ENCODE data around the gene CSDE1. TPM values are rescaled to one million over a fixed set of nuclear protein-coding genes. Genes with fewer than 3 reads are reported as not detected.
A peak's percentile ranks its signal among the peaks of the same experiment; 100 is the strongest.

CSDE1 gene
- total RNA-seq, 1 donor from 2014 or later, result 657 TPM

DNA sequence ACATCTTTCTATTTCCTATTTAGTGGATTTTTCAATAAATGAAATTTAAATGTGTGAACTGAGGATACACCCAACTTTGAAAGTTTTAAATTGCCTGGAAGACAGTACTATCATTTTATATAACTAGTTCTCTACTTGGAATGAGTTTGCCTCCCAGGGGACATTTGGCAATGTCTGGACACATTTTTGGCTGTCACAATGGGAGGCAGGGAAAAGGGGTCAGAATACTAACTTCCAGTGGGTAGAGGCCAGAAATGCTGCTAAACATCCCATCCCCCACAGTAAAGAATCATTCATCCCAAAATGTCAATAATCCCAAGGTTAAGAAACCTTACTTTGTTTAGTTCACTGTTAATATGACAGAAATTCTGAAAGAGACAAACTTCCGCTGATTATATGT is 28.0 kb downstream of the CSDE1 start:
- H3K9ac ChIP-seq (ENCODE audit: low read depth in 1 of 3, low read length in 3 of 3), result peak overlapping the region in 1 of 3 donors; percentile 8
- no peaks in the 10 kb centered on the region for H3K27me3 ChIP-seq (ENCODE audit: control insufficient read depth in 3 of 3, insufficient read depth in 3 of 3, low read length in 3 of 3)
- peaks cover 7 to 23% (median 18%) of the 10 kb centered on the region in 3 donors for H3K4me1 ChIP-seq (ENCODE audit: control insufficient read depth in 3 of 3, insufficient read depth in 3 of 3, low read length in 3 of 3)
- H3K36me3 ChIP-seq (ENCODE audit: control insufficient read depth in 3 of 3, insufficient read depth in 3 of 3, low read length in 3 of 3), result peaks cover 41 to 78% (median 76%) of the 10 kb centered on the region in 3 donors
- no peaks in the 10 kb centered on the region for H3K9me3 ChIP-seq (ENCODE audit: control insufficient read depth in 3 of 3, low read length in 3 of 3)
- H3K27ac ChIP-seq (ENCODE audit: low read depth, low read length), result no peak overlapping the region
- H3K4me3 ChIP-seq (ENCODE audit: low read length in 3 of 3), result no peak overlapping the region

DNA sequence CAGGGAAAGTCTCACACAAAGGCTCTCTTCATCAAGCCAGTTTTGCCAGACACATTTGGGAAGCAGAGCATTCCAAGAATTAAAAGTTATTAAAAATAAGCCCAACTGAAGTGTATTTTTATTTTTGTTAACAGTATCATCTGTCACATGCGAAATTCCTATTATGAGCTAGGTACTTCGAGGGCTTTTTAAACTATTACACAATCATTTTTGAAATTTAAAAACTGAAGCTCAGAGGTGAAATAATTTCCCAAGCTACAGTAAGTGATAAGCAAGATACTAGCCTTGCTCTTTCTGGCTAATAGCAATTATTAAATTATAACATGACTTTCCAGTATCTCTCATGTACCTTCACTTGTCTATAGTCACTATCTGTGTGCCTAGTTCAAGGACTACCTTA is 29.2 kb downstream of the CSDE1 start:
- Histone ChIP-seq H3K4me1 (ENCODE audit: control insufficient read depth in 3 of 3, insufficient read depth in 3 of 3, low read length in 3 of 3) (peaks cover 11 to 26% (median 25%) of the 10 kb centered on the region in 3 donors), H3K27ac (ENCODE audit: low read depth, low read length) (no peak overlapping the region), H3K27me3 (ENCODE audit: control insufficient read depth in 3 of 3, insufficient read depth in 3 of 3, low read length in 3 of 3) (no peaks in the 10 kb centered on the region), H3K4me3 (ENCODE audit: low read length in 3 of 3) (no peak overlapping the region), H3K9ac (ENCODE audit: low read depth in 1 of 3, low read length in 3 of 3) (no peak overlapping the region), H3K36me3 (ENCODE audit: control insufficient read depth in 3 of 3, insufficient read depth in 3 of 3, low read length in 3 of 3) (peaks cover 38 to 77% (median 74%) of the 10 kb centered on the region in 3 donors), H3K9me3 (ENCODE audit: control insufficient read depth in 3 of 3, low read length in 3 of 3) (no peaks in the 10 kb centered on the region)

DNA sequence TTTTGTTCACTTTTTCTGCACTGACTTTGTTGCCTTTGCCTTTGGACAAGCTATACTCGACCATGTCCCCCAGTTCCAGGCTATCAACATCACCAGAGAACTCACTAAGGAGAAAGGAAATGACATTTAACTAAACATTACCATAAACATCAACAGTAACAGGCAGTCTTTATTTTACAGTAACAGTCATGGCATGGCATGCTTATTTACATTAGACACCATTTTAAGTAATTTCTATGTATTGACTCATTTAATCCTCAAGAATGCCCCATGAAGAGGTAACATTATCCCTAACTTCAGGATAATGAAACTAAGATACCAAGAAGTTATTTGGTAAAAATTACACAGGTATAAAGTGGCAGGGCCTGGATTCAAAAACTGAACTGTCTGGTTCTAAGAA is 32.6 kb downstream of the CSDE1 start:
- no peak overlapping the region for H3K4me3 ChIP-seq (ENCODE audit: low read length in 3 of 3)
- no peaks in the 10 kb centered on the region for H3K9me3 ChIP-seq (ENCODE audit: control insufficient read depth in 3 of 3, low read length in 3 of 3)
- no peak overlapping the region for H3K9ac ChIP-seq (ENCODE audit: low read depth in 1 of 3, low read length in 3 of 3)
- peaks cover 20 to 33% (median 30%) of the 10 kb centered on the region in 3 donors for H3K4me1 ChIP-seq (ENCODE audit: control insufficient read depth in 3 of 3, insufficient read depth in 3 of 3, low read length in 3 of 3)
- no peaks in the 10 kb centered on the region for H3K27me3 ChIP-seq (ENCODE audit: control insufficient read depth in 3 of 3, insufficient read depth in 3 of 3, low read length in 3 of 3)
- H3K27ac ChIP-seq (ENCODE audit: low read depth, low read length), result peak overlapping the region; percentile 12
- peaks cover 33 to 86% (median 74%) of the 10 kb centered on the region in 3 donors for H3K36me3 ChIP-seq (ENCODE audit: control insufficient read depth in 3 of 3, insufficient read depth in 3 of 3, low read length in 3 of 3)

DNA sequence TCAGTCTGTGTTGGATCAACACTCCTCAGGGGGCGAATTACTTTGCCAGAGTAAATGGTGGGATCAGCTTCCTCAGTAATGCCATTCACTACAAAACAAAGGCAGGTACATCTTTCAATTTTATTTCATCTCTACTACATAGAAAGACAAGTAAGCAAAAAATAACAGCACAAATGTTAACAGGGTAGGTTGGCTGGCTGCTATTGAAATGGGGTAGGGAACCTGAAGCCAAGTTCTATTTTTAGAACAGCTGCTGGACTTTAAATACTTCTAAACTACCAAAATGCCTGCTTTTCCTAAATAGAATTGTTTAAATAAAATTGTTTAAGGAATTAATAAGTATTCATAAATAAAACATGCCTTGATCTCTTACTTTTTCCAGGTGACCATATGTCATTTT is 33.9 kb downstream of the CSDE1 start:
- peaks cover 40 to 90% (median 84%) of the 10 kb centered on the region in 3 donors for H3K36me3 ChIP-seq (ENCODE audit: control insufficient read depth in 3 of 3, insufficient read depth in 3 of 3, low read length in 3 of 3)
- H3K9me3 ChIP-seq (ENCODE audit: control insufficient read depth in 3 of 3, low read length in 3 of 3), result no peaks in the 10 kb centered on the region
- no peaks in the 10 kb centered on the region for H3K27me3 ChIP-seq (ENCODE audit: control insufficient read depth in 3 of 3, insufficient read depth in 3 of 3, low read length in 3 of 3)
- H3K9ac ChIP-seq (ENCODE audit: low read depth in 1 of 3, low read length in 3 of 3), result no peak overlapping the region
- peaks cover 17 to 29% (median 27%) of the 10 kb centered on the region in 3 donors for H3K4me1 ChIP-seq (ENCODE audit: control insufficient read depth in 3 of 3, insufficient read depth in 3 of 3, low read length in 3 of 3)
- H3K27ac ChIP-seq (ENCODE audit: low read depth, low read length), result peak overlapping the region; percentile 12
- no peak overlapping the region for H3K4me3 ChIP-seq (ENCODE audit: low read length in 3 of 3)

DNA sequence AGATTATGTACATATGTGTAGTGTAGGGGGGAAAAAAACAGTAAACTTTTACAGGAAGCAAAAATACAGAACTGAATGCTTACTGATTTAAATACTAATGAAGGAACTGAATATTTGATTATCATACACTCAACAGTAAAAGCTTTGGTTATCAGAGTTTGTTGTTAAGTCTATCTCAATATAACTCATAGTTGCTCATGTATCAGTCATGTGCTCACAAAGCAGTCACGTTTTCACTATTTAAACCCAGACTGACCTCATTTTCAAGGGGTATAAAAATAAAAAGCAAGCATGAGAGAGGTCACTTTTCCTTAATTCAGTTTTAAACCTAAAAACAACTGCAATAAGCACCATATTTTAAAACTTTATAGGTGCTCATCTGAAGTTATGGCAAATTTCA is 34.3 kb downstream of the CSDE1 start:
- no peaks in the 10 kb centered on the region for H3K27me3 ChIP-seq (ENCODE audit: control insufficient read depth in 3 of 3, insufficient read depth in 3 of 3, low read length in 3 of 3)
- no peak overlapping the region for H3K4me3 ChIP-seq (ENCODE audit: low read length in 3 of 3)
- peak overlapping the region; percentile 12 for H3K27ac ChIP-seq (ENCODE audit: low read depth, low read length)
- H3K4me1 ChIP-seq (ENCODE audit: control insufficient read depth in 3 of 3, insufficient read depth in 3 of 3, low read length in 3 of 3), result peaks cover 17 to 29% (median 27%) of the 10 kb centered on the region in 3 donors
- H3K36me3 ChIP-seq (ENCODE audit: control insufficient read depth in 3 of 3, insufficient read depth in 3 of 3, low read length in 3 of 3), result peaks cover 44 to 90% (median 85%) of the 10 kb centered on the region in 3 donors
- no peaks in the 10 kb centered on the region for H3K9me3 ChIP-seq (ENCODE audit: control insufficient read depth in 3 of 3, low read length in 3 of 3)
- H3K9ac ChIP-seq (ENCODE audit: low read depth in 1 of 3, low read length in 3 of 3), result peak overlapping the region in 1 of 3 donors; percentile 5

DNA sequence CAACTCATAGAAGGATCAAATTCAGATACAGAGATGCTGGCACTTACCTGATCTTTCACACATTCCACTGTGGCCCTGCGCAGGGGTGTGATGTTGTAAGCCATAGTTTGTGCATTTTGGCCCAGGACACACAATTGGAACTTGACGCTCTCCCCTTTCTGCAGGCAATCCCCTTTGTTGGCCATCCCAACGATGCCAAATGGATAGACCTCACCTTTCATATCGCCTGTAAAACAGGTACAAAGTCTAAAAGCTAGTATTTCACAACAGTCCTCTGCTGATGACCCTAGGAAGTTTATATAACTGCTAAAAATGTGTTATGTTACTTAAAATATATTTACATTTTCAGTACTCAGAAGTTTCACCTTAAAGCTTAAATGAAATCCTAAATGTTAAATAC is 37.3 kb downstream of the CSDE1 start:
- H3K4me3 ChIP-seq (ENCODE audit: low read length in 3 of 3), result no peak overlapping the region
- H3K9me3 ChIP-seq (ENCODE audit: control insufficient read depth in 3 of 3, low read length in 3 of 3), result no peaks in the 10 kb centered on the region
- peaks cover 26 to 46% (median 44%) of the 10 kb centered on the region in 3 donors for H3K4me1 ChIP-seq (ENCODE audit: control insufficient read depth in 3 of 3, insufficient read depth in 3 of 3, low read length in 3 of 3)
- H3K27me3 ChIP-seq (ENCODE audit: control insufficient read depth in 3 of 3, insufficient read depth in 3 of 3, low read length in 3 of 3), result no peaks in the 10 kb centered on the region
- H3K36me3 ChIP-seq (ENCODE audit: control insufficient read depth in 3 of 3, insufficient read depth in 3 of 3, low read length in 3 of 3), result peaks cover 39 to 75% (median 73%) of the 10 kb centered on the region in 3 donors
- H3K9ac ChIP-seq (ENCODE audit: low read depth in 1 of 3, low read length in 3 of 3), result no peak overlapping the region
- peak overlapping the region; percentile 39 for H3K27ac ChIP-seq (ENCODE audit: low read depth, low read length)

DNA sequence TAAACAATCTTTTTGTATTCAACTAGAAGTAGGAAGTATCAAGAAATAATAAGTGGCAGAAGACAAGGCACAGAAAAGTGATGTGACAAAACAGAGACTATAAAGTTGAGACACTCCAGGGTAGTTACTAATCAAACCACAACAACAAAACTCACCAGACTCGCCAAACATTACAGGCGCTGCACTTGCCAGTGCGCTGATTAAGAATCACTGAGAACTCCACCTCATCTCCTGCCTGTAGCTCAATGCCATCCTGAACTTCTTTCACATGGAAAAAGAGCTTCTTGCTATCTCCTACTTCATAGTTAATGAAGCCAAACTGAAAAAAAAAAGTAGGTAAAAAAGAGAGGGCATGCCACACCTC is 38.4 kb downstream of the CSDE1 start:
- peaks cover 28 to 46% (median 45%) of the 10 kb centered on the region in 3 donors for H3K4me1 ChIP-seq (ENCODE audit: control insufficient read depth in 3 of 3, insufficient read depth in 3 of 3, low read length in 3 of 3)
- H3K36me3 ChIP-seq (ENCODE audit: control insufficient read depth in 3 of 3, insufficient read depth in 3 of 3, low read length in 3 of 3), result peaks cover 33 to 64% (median 62%) of the 10 kb centered on the region in 3 donors
- no peak overlapping the region for H3K4me3 ChIP-seq (ENCODE audit: low read length in 3 of 3)
- no peak overlapping the region for H3K9ac ChIP-seq (ENCODE audit: low read depth in 1 of 3, low read length in 3 of 3)
- no peak overlapping the region for H3K27ac ChIP-seq (ENCODE audit: low read depth, low read length)
- no peaks in the 10 kb centered on the region for H3K9me3 ChIP-seq (ENCODE audit: control insufficient read depth in 3 of 3, low read length in 3 of 3)
- H3K27me3 ChIP-seq (ENCODE audit: control insufficient read depth in 3 of 3, insufficient read depth in 3 of 3, low read length in 3 of 3), result no peaks in the 10 kb centered on the region

DNA sequence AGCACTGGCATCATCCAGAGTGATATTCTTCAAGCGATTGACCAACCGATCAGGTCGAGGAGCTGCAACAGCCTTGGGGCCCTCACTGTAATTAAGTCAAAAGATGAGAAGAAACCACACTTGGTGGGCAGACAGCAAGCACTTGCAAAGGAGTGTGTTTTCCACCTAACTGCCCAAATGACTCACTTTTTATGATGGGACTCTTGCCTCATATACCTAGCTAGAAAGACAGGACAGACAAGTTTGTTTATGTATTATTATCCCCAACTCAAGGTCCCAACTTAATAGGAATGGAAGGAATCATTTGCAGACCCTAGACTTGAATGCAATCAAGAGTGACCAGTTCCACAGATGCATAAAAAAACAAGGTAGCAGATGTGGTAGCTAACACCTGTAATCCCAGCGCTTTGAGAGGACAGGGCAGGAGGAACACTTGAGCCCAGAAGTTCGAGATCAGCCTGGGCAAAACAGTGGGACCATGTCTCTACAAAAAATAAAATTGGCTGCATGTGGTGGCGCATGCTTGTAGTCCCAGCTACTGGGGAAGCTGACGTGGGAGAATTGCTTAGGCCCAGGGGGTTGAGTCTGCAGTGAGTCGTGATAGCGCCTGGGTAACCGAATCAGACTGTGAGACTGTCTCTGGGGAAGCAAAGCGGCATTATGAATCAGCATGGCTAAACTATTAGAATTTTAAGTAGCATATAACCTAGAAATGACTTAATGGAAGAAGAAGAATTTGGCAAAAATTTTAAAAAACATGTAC is 38.9 kb downstream of the CSDE1 start:
- Histone ChIP-seq H3K36me3 (ENCODE audit: control insufficient read depth in 3 of 3, insufficient read depth in 3 of 3, low read length in 3 of 3) (peaks cover 33 to 61% (median 58%) of the 10 kb centered on the region in 3 donors), H3K4me1 (ENCODE audit: control insufficient read depth in 3 of 3, insufficient read depth in 3 of 3, low read length in 3 of 3) (peaks cover 27 to 45% (median 41%) of the 10 kb centered on the region in 3 donors), H3K27me3 (ENCODE audit: control insufficient read depth in 3 of 3, insufficient read depth in 3 of 3, low read length in 3 of 3) (no peaks in the 10 kb centered on the region), H3K27ac (ENCODE audit: low read depth, low read length) (no peak overlapping the region), H3K4me3 (ENCODE audit: low read length in 3 of 3) (no peak overlapping the region), H3K9ac (ENCODE audit: low read depth in 1 of 3, low read length in 3 of 3) (no peak overlapping the region), H3K9me3 (ENCODE audit: control insufficient read depth in 3 of 3, low read length in 3 of 3) (no peaks in the 10 kb centered on the region)

DNA sequence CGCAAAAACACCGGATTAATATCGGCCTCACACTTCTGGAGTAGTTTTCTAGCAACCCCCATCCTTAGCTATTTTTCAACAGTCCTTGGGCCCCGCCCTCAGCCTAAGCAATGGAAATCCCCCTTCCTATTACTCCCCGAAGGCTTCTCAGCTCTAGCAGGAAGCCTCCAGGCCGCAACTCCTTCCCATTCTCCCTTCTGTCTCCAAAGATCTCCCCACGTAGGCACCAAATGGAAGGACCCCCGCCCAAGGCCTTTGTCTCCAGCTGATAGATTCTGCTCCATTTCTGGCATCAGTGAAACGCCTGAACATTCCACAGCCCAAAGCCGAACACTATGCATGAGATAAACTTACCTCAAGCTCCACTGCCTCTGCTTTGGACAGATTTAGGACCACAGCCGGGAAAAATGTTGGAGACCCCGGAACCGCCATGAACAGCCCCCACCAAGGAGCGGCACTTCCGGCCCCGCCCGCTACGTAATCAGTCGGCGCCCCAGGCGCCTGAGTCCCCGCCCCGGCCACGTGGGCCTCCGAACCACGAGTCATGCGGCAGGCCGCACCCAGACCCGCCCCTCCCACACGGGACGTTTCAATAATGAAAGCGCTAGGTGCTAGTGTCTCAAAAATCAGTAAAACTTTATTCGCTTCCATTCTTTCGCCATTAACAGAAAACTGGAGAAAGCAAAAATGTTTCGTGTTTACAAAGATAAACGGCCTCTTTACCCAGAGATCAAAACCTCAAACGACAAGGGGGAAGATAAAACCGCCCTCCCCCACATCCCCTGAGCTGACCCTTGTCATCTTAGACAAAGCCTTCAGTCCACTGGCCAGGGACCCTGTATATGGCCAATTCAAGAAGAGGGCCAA is 41.2 kb downstream of the CSDE1 start, which contains the start of gene NRAS:
Gene NRAS (minus strand): TSS at position 468 of the 867 bp plus-strand sequence. CDS start 611 bp downstream, outside the sequence.
- peak within 1 kb of the TSS; percentile 89 to 97 (median 95) for H3K9ac ChIP-seq (ENCODE audit: low read depth in 1 of 3, low read length in 3 of 3)
- peaks cover 19 to 32% (median 28%) of the 10 kb centered on the region in 3 donors for H3K4me1 ChIP-seq (ENCODE audit: control insufficient read depth in 3 of 3, insufficient read depth in 3 of 3, low read length in 3 of 3)
- H3K36me3 ChIP-seq (ENCODE audit: control insufficient read depth in 3 of 3, insufficient read depth in 3 of 3, low read length in 3 of 3), result peaks cover 26 to 61% (median 51%) of the 10 kb centered on the region in 3 donors
- peak within 1 kb of the TSS; percentile 88 to 98 (median 89) for H3K4me3 ChIP-seq (ENCODE audit: low read length in 3 of 3)
- no peaks in the 10 kb centered on the region for H3K9me3 ChIP-seq (ENCODE audit: control insufficient read depth in 3 of 3, low read length in 3 of 3)
- peak within 1 kb of the TSS; percentile 93 for H3K27ac ChIP-seq (ENCODE audit: low read depth, low read length)
- no peaks in the 10 kb centered on the region for H3K27me3 ChIP-seq (ENCODE audit: control insufficient read depth in 3 of 3, insufficient read depth in 3 of 3, low read length in 3 of 3)

All from skeletal muscle tissue (tissue), 4 donors.